GM20431 (cell line): ENCODE measurements around the gene CDC14A.
"Not testable (repeated sequence)": the region's sequence is repeated elsewhere in the genome, so short reads cannot be mapped to it uniquely, and the experiment has no call there.

Experiments used
- in situ Hi-C: fragments of 300-500 bp; cut with MseI, MboI; formaldehyde crosslinking; loops from one replicate; pipeline ENCODE4 v1.15.0; 2020; ENCODE audit warnings: low sequenced_read_pairs; ENCODE audit not compliant: unreplicated experiment

The CDC14A gene

GRCh38 chr1:100395913-100396312 is 43.6 kb downstream of the CDC14A start:
- in situ Hi-C loops: no loop called here

GRCh38 chr1:100396651-100397050 is 44.3 kb downstream of the CDC14A start:
- in situ Hi-C loops: no loop called here

GRCh38 chr1:100397681-100398080 is 45.4 kb downstream of the CDC14A start:
- in situ Hi-C loops: no loop called here

- in situ Hi-C loops: no loop called here
These were observed 46.3 kb downstream of the CDC14A start for GRCh38 chr1:100398648-100399047.

- in situ Hi-C loops: no loop called here
These were observed 48.1 kb downstream of the CDC14A start for GRCh38 chr1:100400404-100400803.

- in situ Hi-C loops: no loop called here
These were observed 52.5 kb downstream of the CDC14A start for GRCh38 chr1:100404821-100405220.

GRCh38 chr1:100405902-100406301 is 53.6 kb downstream of the CDC14A start:
- in situ Hi-C loops: not testable (repeated sequence)

GRCh38 chr1:100407390-100407789 is 55.1 kb downstream of the CDC14A start:
- in situ Hi-C loops: not testable (repeated sequence)

GRCh38 chr1:100411019-100411418 is 58.7 kb downstream of the CDC14A start:
- in situ Hi-C loops: no loop called here

- in situ Hi-C loops: no loop called here
These were observed 59.3 kb downstream of the CDC14A start for GRCh38 chr1:100411574-100411973.

GRCh38 chr1:100413035-100413434 is 60.7 kb downstream of the CDC14A start:
- in situ Hi-C loops: no loop called here

GRCh38 chr1:100414693-100415497 is 62.6 kb downstream of the CDC14A start:
- in situ Hi-C loops: no loop called here

- in situ Hi-C loops: no loop called here
These were observed 63.1 kb downstream of the CDC14A start for GRCh38 chr1:100415498-100415778.

- in situ Hi-C loops: no loop called here
These were observed 66.8 kb downstream of the CDC14A start for GRCh38 chr1:100419072-100419471.

GRCh38 chr1:100422065-100422464 is 69.8 kb downstream of the CDC14A start:
- in situ Hi-C loops: no loop called here

- in situ Hi-C loops: no loop called here
These were observed 71.6 kb downstream of the CDC14A start for GRCh38 chr1:100423832-100424337.

GRCh38 chr1:100428160-100428559 is 75.9 kb downstream of the CDC14A start:
- in situ Hi-C loops: no loop called here

- in situ Hi-C loops: no loop called here
These were observed 78.0 kb downstream of the CDC14A start for GRCh38 chr1:100430325-100430756.

GRCh38 chr1:100431954-100432353 is 79.6 kb downstream of the CDC14A start:
- in situ Hi-C loops: no loop called here

GRCh38 chr1:100433563-100433962 is 81.3 kb downstream of the CDC14A start:
- in situ Hi-C loops: no loop called here

GRCh38 chr1:100434831-100435230 is 82.5 kb downstream of the CDC14A start:
- in situ Hi-C loops: no loop called here

GRCh38 chr1:100438375-100438774 is 86.1 kb downstream of the CDC14A start:
- in situ Hi-C loops: no loop called here
